Measurements from ENCODE around the gene HNF4A. TPM values are rescaled to one million over a fixed set of nuclear protein-coding genes. Genes with fewer than 3 reads are reported as not detected.

Gene HNF4A
- total and polyA plus RNA-seq, 2 donors (not counting 3 experiments of a cell fraction or from before 2014, with no cell fraction given) = not detected

- dilution Hi-C loops (cut with MboI; ENCODE audit: extremely low pct_ligation_motif_present, low sequenced_read_pairs) (no loop called here), intact Hi-C loops (cut with micrococcal nuclease) (no loop called here)
- Histone ChIP-seq H3K4me3 (replicated peaks in 1 of 3; ENCODE audit: insufficient read depth in 1 of 3, low read depth in 1 of 3, low read length in 3 of 3) (no peak overlapping the region), H3K9me1 (replicated peaks; ENCODE audit: control insufficient read depth, extremely low read depth, insufficient read depth, low read length) (no peaks in the 10 kb centered on the region), H3K4me1 (ENCODE audit: control insufficient read depth, extremely low read depth, insufficient read depth, low read length) (no peaks in the 10 kb centered on the region), H3K27ac (ENCODE audit: insufficient read depth, low read depth, low read length) (no peak overlapping the region), H3K9ac (replicated peaks; ENCODE audit: extremely low read depth, insufficient read depth, low read length) (no peak overlapping the region), H3K79me2 (ENCODE audit: control insufficient read depth, insufficient read depth, low read length) (no peaks in the 10 kb centered on the region), H3K27me3 (ENCODE audit: control insufficient read depth in 2 of 2, insufficient read depth in 2 of 2, low read length in 2 of 2) (no peaks in the 10 kb centered on the region), H4K20me1 (replicated peaks; ENCODE audit: control insufficient read depth, extremely low read depth, insufficient read depth, low read length) (no peaks in the 10 kb centered on the region), H3K9me3 (replicated peaks; ENCODE audit: control insufficient read depth, insufficient read depth, low read length) (no peaks in the 10 kb centered on the region), H3K36me3 (ENCODE audit: control insufficient read depth in 2 of 2, extremely low read depth in 1 of 2, insufficient read depth in 2 of 2, low read length in 2 of 2) (no peaks in the 10 kb centered on the region), H3K4me2 (ENCODE audit: insufficient read depth, low read length) (no peak overlapping the region), H2AFZ (ENCODE audit: low read depth, low read length) (no peak overlapping the region)
- FAIRE-seq (no peak), DNase-seq (ENCODE audit: low read depth, low spot score) (no peak)
- POLR2A ChIA-PET = no interaction called here
- CTCF ChIA-PET = interaction anchor here (0.9 kb wide), 1 partner anchor 20 kb away, joined by 3 read pairs; no protein-coding TSS in a partner anchor
- no peak for TF ChIP-seq FOS (IDR thresholded peaks at IDR 0.05; ENCODE audit: borderline replicate concordance, insufficient read depth, low read length)
- no peak for TF ChIP-seq POLR2A (IDR thresholded peaks at IDR 0.05; ENCODE audit: low read depth, low read length)
- no peak for TF ChIP-seq MAX (IDR thresholded peaks at IDR 0.05; ENCODE audit: insufficient read depth, insufficient read length)
- TF ChIP-seq MYC (IDR thresholded peaks at IDR 0.05; ENCODE audit: low read depth, low read length) = no peak
- TF ChIP-seq EZH2 (IDR thresholded peaks at IDR 0.05; ENCODE audit: borderline replicate concordance, low read depth, low read length, severe bottlenecking) = no peak
- no peak for TF ChIP-seq JUN (IDR thresholded peaks at IDR 0.05; ENCODE audit: borderline replicate concordance, insufficient read depth, insufficient read length, low read depth)
- no peak for TF ChIP-seq POLR2AphosphoS5 (IDR thresholded peaks at IDR 0.05; ENCODE audit: insufficient read depth, low read depth, low read length)
- TF ChIP-seq, protein P1, sequence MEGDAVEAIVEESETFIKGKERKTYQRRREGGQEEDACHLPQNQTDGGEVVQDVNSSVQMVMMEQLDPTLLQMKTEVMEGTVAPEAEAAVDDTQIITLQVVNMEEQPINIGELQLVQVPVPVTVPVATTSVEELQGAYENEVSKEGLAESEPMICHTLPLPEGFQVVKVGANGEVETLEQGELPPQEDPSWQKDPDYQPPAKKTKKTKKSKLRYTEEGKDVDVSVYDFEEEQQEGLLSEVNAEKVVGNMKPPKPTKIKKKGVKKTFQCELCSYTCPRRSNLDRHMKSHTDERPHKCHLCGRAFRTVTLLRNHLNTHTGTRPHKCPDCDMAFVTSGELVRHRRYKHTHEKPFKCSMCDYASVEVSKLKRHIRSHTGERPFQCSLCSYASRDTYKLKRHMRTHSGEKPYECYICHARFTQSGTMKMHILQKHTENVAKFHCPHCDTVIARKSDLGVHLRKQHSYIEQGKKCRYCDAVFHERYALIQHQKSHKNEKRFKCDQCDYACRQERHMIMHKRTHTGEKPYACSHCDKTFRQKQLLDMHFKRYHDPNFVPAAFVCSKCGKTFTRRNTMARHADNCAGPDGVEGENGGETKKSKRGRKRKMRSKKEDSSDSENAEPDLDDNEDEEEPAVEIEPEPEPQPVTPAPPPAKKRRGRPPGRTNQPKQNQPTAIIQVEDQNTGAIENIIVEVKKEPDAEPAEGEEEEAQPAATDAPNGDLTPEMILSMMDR (IDR thresholded peaks at IDR 0.05; ENCODE audit: extremely low read depth in 1 of 2, insufficient read depth in 1 of 2, low read depth in 1 of 2, low read length in 2 of 2) = no peak
- BruUV-seq (replicated peaks) = no TSS peak
Measured at GRCh38 chr20:44403194-44404112, 48.0 kb downstream of the HNF4A start.
